VCaP (cell line): ENCODE results near the gene RHOXF2B.

Experiments used
- H3K27ac ChIP-seq: fragments of 450-650 bp; 2 replicates; pipeline ENCODE4 v1.5.1; 2017
- TF ChIP-seq, protein P1 (sequence below): fragments of 450-650 bp; conservative IDR thresholded peaks from 2 replicates; pipeline ENCODE4 v1.5.1; 2017; ENCODE audit warnings: mild to moderate bottlenecking, moderate library complexity

RHOXF2B gene

DNA sequence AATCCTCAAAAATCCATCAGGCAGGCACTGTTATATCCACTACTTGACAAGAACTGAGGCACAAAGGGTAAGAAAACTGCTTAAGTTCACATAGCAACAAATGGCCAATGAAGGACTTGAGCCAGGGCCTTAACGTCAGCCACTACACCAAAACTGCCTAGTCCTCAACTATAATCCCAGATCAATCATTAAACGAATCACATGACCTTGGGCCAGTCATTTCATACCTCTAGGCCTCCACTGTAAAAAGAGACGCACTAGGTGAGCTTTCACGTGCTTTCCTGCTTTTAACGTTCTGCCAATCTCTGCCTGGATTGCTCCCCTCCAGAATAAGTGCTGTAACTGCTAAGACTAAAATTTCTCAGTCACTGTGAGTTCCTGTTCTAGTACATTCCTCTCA, 54.7 kb downstream of the RHOXF2B start:
- TF ChIP-seq, protein P1, sequence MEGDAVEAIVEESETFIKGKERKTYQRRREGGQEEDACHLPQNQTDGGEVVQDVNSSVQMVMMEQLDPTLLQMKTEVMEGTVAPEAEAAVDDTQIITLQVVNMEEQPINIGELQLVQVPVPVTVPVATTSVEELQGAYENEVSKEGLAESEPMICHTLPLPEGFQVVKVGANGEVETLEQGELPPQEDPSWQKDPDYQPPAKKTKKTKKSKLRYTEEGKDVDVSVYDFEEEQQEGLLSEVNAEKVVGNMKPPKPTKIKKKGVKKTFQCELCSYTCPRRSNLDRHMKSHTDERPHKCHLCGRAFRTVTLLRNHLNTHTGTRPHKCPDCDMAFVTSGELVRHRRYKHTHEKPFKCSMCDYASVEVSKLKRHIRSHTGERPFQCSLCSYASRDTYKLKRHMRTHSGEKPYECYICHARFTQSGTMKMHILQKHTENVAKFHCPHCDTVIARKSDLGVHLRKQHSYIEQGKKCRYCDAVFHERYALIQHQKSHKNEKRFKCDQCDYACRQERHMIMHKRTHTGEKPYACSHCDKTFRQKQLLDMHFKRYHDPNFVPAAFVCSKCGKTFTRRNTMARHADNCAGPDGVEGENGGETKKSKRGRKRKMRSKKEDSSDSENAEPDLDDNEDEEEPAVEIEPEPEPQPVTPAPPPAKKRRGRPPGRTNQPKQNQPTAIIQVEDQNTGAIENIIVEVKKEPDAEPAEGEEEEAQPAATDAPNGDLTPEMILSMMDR: no peak

More for the DNA sequence above, 54.7 kb downstream of the RHOXF2B start:
- no peak overlapping the region for H3K27ac ChIP-seq
